Colonic mucosa (tissue), 4 donors: Measurements from ENCODE around the gene CEP68. TPM values are rescaled to one million over a fixed set of nuclear protein-coding genes. Genes with fewer than 3 reads are reported as not detected.
A peak's percentile ranks its signal among the peaks of the same experiment; 100 is the strongest.

ENCODE experiments used
- DNase-seq: peaks from one replicate; pipeline ENCODE4 v3.0.0-alpha.2; 2020
- H3K27ac ChIP-seq: fragments of 200-600 bp; one replicate; pipeline ENCODE4 v1.8.0; 2021
- H3K27me3 ChIP-seq: fragments of 200-600 bp; one replicate; pipeline ENCODE4 v1.8.0; 2021
- H3K36me3 ChIP-seq: fragments of 200-600 bp; one replicate; pipeline ENCODE4 v1.8.0; 2021
- H3K4me1 ChIP-seq: fragments of 200-600 bp; one replicate; pipeline ENCODE4 v1.8.0; 2021; ENCODE audit warnings: mild to moderate bottlenecking
- H3K4me3 ChIP-seq: fragments of 200-600 bp; one replicate; pipeline ENCODE4 v1.8.0; 2021
- H3K9ac ChIP-seq, 2 donors: one replicate each; pipeline ENCODE4 v1.7.0; 2013; ENCODE audit warnings: control low read depth in 2 of 2, low read depth in 2 of 2, low read length in 2 of 2
- H3K9me3 ChIP-seq: fragments of 200-600 bp; one replicate; pipeline ENCODE4 v1.8.0; 2021
- intact Hi-C: fragments of 100-400 bp; cut with DNase I; formaldehyde crosslinking; loops from one replicate; pipeline ENCODE4 v1.14.1; 2022
- total RNA-seq, 2 donors: library from RNA; stranded (reverse); fragmentation: NEBNext Ultra II Directional in 1 of 2; extraction: Animal tissue kit (Norgen Biotek cat#: 25700) in 1 of 2; gene quantifications; one replicate each; pipeline ENCODE4 v1.2.1, GENCODE V29; 2021
- TF ChIP-seq, protein P1 (sequence below): fragments of 200-600 bp; IDR thresholded peaks from one replicate; pipeline ENCODE4 v1.8.0; 2022; ENCODE audit warnings: antibody characterized with exemption, mild to moderate bottlenecking
- donor health status: healthy.
- donor health status: DM: no; HTN: no; CAD: no.
- donor health status: DM: no; HTN: no; CAD: no.

Gene CEP68
- total RNA-seq, 2 donors from 2014 or later: 7.1 to 8.5 TPM

DNA sequence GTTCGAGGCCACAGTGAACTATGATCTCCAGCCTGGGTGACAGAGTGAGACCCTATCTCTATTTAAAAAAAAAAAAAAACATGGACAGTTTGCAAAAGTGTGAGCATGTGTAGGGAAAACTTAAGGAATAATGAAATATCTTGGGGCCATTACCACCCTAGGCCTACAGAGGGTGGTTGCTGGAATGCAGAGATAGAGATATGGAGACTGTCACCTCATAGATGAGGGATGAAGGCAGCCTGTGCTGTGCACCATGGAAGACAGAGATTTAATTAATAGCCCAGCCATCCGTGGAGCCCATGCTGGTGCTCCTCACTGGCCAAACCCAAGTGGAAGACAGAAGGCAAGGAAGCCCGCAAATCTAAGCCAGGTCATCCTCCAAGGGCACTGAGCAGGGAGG lies 16.6 kb upstream of the CEP68 start:
- H3K36me3 ChIP-seq: no peaks in the 10 kb centered on the region
- H3K4me3 ChIP-seq: no peak overlapping the region
- no peak overlapping the region for H3K9ac ChIP-seq
- no peaks in the 10 kb centered on the region for H3K9me3 ChIP-seq
- DNase-seq: no peak
- no peaks in the 10 kb centered on the region for H3K4me1 ChIP-seq
- intact Hi-C loops: loop anchor here (5.0 to 10.0 kb wide), 2 partner anchors 52 to 445 kb away; partner anchors contain the start of gene SLC1A4
- no peaks in the 10 kb centered on the region for H3K27me3 ChIP-seq
- no peak overlapping the region for H3K27ac ChIP-seq
- TF ChIP-seq, protein P1, sequence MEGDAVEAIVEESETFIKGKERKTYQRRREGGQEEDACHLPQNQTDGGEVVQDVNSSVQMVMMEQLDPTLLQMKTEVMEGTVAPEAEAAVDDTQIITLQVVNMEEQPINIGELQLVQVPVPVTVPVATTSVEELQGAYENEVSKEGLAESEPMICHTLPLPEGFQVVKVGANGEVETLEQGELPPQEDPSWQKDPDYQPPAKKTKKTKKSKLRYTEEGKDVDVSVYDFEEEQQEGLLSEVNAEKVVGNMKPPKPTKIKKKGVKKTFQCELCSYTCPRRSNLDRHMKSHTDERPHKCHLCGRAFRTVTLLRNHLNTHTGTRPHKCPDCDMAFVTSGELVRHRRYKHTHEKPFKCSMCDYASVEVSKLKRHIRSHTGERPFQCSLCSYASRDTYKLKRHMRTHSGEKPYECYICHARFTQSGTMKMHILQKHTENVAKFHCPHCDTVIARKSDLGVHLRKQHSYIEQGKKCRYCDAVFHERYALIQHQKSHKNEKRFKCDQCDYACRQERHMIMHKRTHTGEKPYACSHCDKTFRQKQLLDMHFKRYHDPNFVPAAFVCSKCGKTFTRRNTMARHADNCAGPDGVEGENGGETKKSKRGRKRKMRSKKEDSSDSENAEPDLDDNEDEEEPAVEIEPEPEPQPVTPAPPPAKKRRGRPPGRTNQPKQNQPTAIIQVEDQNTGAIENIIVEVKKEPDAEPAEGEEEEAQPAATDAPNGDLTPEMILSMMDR: no peak

DNA sequence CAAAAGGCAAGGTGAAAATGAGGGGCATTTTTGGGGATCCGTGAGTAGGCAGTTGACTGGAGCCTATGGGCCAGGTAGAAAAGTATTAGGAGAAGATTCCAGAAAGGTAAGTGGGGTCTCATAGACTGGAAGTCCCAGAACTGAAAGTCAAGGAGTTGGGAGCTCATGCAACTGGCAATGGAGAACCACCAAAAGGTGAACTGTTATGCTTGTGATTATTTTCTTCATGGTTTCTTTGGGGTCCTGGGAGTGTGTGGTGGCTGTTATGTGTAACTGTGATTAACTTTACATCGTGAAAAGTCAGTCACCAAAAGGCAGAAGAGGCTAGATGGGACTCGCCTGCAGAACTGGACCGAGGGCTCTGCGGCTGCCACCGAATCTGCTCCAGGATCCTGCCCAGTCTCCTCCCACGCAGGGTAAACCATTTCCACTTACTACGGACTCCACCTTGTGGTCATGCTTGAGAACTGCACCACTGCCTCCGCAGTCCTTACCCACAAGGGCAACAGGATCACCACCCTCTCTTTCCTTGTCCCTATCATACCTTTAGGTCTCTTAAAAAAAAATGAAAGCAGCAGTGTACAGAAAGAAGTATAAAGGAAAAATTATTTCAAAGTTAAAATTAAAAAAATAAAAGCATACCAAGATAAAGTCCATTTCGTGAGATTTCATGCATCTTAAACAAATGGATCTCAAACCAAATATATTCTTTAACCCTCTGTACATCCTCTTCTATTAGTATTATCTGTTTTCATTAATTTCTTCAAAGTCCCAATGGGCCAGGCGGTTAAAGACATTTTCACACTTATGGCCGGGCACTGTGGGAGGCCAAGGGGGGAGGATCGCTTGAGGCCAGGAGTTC lies 15.6 kb upstream of the CEP68 start:
- Histone ChIP-seq H3K27me3 (no peaks in the 10 kb centered on the region), H3K36me3 (no peaks in the 10 kb centered on the region), H3K9ac (no peak overlapping the region), H3K4me3 (no peak overlapping the region), H3K4me1 (no peaks in the 10 kb centered on the region), H3K9me3 (no peaks in the 10 kb centered on the region), H3K27ac (no peak overlapping the region)
- DNase-seq: peak; percentile 90
- intact Hi-C loops: loop anchor here (5.0 to 10.0 kb wide), 2 partner anchors 53 to 446 kb away; partner anchors contain the start of gene SLC1A4
- TF ChIP-seq, protein P1: peak; percentile 94

DNA sequence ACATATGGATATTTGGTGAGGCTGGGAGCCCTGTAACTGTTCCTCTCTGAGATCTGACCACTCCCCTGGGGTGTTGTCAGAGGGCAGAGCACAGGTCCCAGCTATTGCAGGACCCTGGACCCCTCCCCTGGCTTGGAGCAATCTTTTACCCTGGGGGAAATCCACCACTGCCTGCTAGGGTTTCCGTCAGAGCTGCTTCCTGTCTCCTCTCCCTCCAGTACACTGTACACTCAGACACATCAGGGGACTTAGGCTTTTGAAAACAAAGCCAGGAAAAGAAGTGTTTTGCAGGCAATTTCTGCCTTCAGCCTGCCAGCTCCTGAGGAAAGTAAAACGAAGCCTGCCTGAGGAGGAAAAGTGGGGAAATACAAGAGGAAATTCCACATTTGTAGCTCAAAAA lies 13.2 kb upstream of the CEP68 start:
- intact Hi-C loops: loop anchor here (5.0 to 10.0 kb wide), 2 partner anchors 56 to 448 kb away; partner anchors contain the start of gene SLC1A4

DNA sequence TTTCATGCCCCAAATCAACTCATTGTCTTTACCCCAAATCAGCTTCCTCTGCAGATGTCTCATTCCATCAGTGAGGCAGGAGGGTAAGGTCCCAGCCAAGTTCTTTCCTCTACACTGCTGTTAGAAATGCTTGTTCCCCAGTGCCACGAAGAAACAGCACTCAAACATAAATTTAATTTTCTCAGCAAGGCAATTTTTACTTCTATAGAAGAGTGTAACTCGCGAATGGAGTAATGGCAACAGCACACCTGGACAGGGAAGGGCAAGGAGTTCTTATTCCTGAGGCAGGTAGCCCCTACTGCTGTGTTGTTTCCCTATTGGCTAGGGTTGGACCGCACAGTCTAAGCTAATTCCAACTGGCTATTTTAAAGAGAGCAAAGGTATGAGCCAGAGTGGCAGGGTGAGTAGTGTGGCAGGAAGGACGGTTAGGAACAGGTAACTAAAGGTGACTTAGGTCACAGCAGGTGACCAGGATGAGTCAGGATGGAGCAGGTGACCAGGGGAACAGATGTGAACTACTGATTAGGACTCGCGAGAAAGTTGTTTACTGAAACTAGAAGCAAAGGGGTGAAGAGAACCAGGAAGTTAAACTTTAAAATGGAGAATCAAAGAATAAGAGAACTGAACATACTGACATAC lies 12.0 kb upstream of the CEP68 start:
- no peaks in the 10 kb centered on the region for H3K27me3 ChIP-seq
- intact Hi-C loops: loop anchor here (5.0 to 10.0 kb wide), 2 partner anchors 57 to 449 kb away; partner anchors contain the start of gene SLC1A4
- TF ChIP-seq, protein P1: no peak

More for the DNA sequence above, 13.2 kb upstream of the CEP68 start:
- no peaks in the 10 kb centered on the region for H3K27me3 ChIP-seq
- TF ChIP-seq, protein P1: no peak
- no peak overlapping the region for H3K27ac ChIP-seq
- DNase-seq: no peak
- no peaks in the 10 kb centered on the region for H3K4me1 ChIP-seq
- H3K9me3 ChIP-seq: no peaks in the 10 kb centered on the region
- no peak overlapping the region for H3K9ac ChIP-seq
- H3K4me3 ChIP-seq: no peak overlapping the region
- H3K36me3 ChIP-seq: no peaks in the 10 kb centered on the region

DNA sequence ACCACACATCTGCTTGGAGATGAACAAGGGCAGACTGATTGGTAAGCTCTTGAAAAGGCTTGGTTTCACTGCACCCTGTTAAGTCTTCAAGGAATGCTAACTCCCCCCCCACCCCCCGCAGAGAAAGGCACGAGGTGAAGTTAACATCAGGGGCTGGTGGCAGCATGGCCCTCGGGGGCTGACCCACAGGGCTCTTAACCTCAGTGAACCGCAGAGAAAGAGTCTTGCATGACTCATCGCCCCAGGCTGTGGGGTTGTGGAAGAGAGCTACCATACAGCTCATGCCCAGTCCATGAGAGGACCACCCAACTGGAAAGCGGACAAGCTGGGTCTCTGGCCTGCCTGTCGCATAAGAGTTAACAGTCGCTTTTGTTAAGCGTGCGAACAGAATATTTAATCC lies 10.6 kb upstream of the CEP68 start:
- H3K9me3 ChIP-seq: no peaks in the 10 kb centered on the region
- H3K36me3 ChIP-seq: no peaks in the 10 kb centered on the region
- no peaks in the 10 kb centered on the region for H3K4me1 ChIP-seq
- H3K27me3 ChIP-seq: no peaks in the 10 kb centered on the region
- H3K4me3 ChIP-seq: no peak overlapping the region
- intact Hi-C loops: loop anchor here (10.0 kb wide), 1 partner anchor 451 kb away; no protein-coding TSS in a partner anchor
- DNase-seq: no peak
- H3K9ac ChIP-seq: no peak overlapping the region
- TF ChIP-seq, protein P1: no peak
- no peak overlapping the region for H3K27ac ChIP-seq

More for the DNA sequence above, 12.0 kb upstream of the CEP68 start:
- H3K4me1 ChIP-seq: no peaks in the 10 kb centered on the region
- no peak overlapping the region for H3K9ac ChIP-seq
- no peaks in the 10 kb centered on the region for H3K36me3 ChIP-seq
- DNase-seq: no peak
- H3K27ac ChIP-seq: no peak overlapping the region
- H3K4me3 ChIP-seq: no peak overlapping the region
- no peaks in the 10 kb centered on the region for H3K9me3 ChIP-seq
